ENCODE measurements around the gene RBM4B. TPM values are rescaled to one million over a fixed set of nuclear protein-coding genes. Genes with fewer than 3 reads are reported as not detected.

The RBM4B gene
- total and polyA plus RNA-seq, 2 of the 4 experiments (the other 2 are of a cell fraction) = 23.1 to 26.7 TPM

DNA sequence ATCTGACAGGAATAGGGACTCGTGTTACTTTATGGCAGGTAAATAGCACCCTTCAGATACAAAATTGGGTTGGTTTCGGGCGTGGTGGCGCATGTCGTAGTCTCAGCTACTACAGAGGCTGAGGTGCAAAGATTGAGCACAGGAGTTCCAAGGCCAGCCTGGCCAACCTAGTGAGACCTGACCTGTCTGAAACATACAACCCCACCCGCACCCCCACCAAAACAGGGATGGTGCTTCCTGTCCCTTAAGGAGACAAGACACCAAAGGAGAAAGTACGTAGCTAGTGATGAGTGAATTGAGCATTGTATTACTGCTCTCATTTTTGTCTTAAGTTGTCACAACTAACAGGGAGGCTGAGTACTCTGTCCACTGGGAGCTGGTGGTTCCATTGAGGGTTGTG, 25.0 kb downstream of the RBM4B start:
- Histone ChIP-seq H2BK120ac (ENCODE audit: low read depth, low read length) (no peak overlapping the region), H3K4me2 (ENCODE audit: low read depth, low read length) (no peak overlapping the region), H3K36me3 (ENCODE audit: control insufficient read depth, insufficient read depth, low read length) (peaks cover 41% of the 10 kb centered on the region), H3K18ac (ENCODE audit: low read depth, low read length) (no peak overlapping the region), H3K79me1 (ENCODE audit: low read depth in 1 of 2, low read length in 2 of 2) (peaks cover 45 to 72% of the 10 kb centered on the region in 2 experiments), H2AK5ac (ENCODE audit: low read depth, low read length) (no peak overlapping the region), H2BK15ac (ENCODE audit: low read depth, low read length) (no peak overlapping the region), H3K23ac (ENCODE audit: low read depth, low read length) (no peak overlapping the region; the same call in 1 of the 2 replicates), H4K91ac (ENCODE audit: insufficient read depth, low read depth, low read length) (no peak overlapping the region), H3K4me1 (ENCODE audit: control insufficient read depth, insufficient read depth, low read length) (no peaks in the 10 kb centered on the region), H3K4me3 (ENCODE audit: insufficient read depth, low read depth, low read length) (no peak overlapping the region), H2BK20ac (ENCODE audit: low read depth, low read length) (no peak overlapping the region), H2AFZ (replicated peaks; ENCODE audit: low read length, poor library complexity) (no peak overlapping the region), H2BK5ac (ENCODE audit: low read depth, low read length, poor library complexity, severe bottlenecking) (no peak overlapping the region), H3K9me1 (ENCODE audit: insufficient read depth, low read length) (peaks cover 8% of the 10 kb centered on the region; the same call in 1 of the 2 replicates), H3K56ac (ENCODE audit: extremely low read depth, insufficient read depth, low read length) (no peak overlapping the region), H3K9ac (ENCODE audit: low read depth, low read length) (no peak overlapping the region), H4K8ac (ENCODE audit: low read depth in 2 of 2, low read length in 2 of 2) (peak overlapping the region in 1 of 2 experiments; percentile 35; a peak in 1 of 4 replicates), H3K4ac (ENCODE audit: low read depth, low read length) (no peak overlapping the region), H2AK9ac (replicated peaks; ENCODE audit: low read depth, low read length, poor library complexity) (peak overlapping the region; percentile 15), H3K27ac (ENCODE audit: insufficient read depth, low read length) (no peak overlapping the region), H4K20me1 (ENCODE audit: insufficient read depth, low read length) (peaks cover 45% of the 10 kb centered on the region), H3K27me3 (ENCODE audit: control insufficient read depth, insufficient read depth, low read length) (no peaks in the 10 kb centered on the region), H3K9me3 (ENCODE audit: control insufficient read depth, insufficient read depth, low read length) (no peaks in the 10 kb centered on the region), H3K14ac (replicated peaks; ENCODE audit: low read depth, low read length) (no peak overlapping the region), H4K5ac (ENCODE audit: low read depth, low read length) (no peak overlapping the region)
- intact Hi-C loops (cut with micrococcal nuclease) = no loop called here
- DNase-seq (no peak), ATAC-seq (ENCODE audit: low read depth) (no peak)
- WGBS, 2 experiments (ENCODE audit: extremely low coverage in 2 of 2, insufficient read length in 1 of 2) = 100% methylated on average over 4 of the region's 7 CpGs; no CpG with 5 or more reads in 1 of the 2 experiments
- ChIA-PET POLR2A (ENCODE audit: unreplicated experiment) (no interaction called here), CTCF (no interaction called here)
- in situ Hi-C loops (cut with MboI; ENCODE audit: low sequenced_read_pairs) = no loop called here
- dilution Hi-C loops (cut with HindIII; ENCODE audit: low sequenced_read_pairs, unreplicated experiment) = no loop called here
- TSS peak; percentile 10 for BruUV-seq (replicated peaks)
- no peak for TF ChIP-seq CEBPB (IDR thresholded peaks at IDR 0.05; ENCODE audit: low read depth, low read length)
- TF ChIP-seq MAZ (IDR thresholded peaks at IDR 0.05; ENCODE audit: borderline replicate concordance, low read depth, low read length) = no peak
- no peak for TF ChIP-seq FOS (IDR thresholded peaks at IDR 0.05; ENCODE audit: low read depth, low read length)
- no peak for TF ChIP-seq RAD21 (IDR thresholded peaks at IDR 0.05; ENCODE audit: low read length)
- TF ChIP-seq RCOR1 (IDR thresholded peaks at IDR 0.05; ENCODE audit: insufficient replicate concordance, low read length) = no peak
- TF ChIP-seq USF2 (IDR thresholded peaks at IDR 0.05; ENCODE audit: low read depth, low read length) = no peak
- no peak for TF ChIP-seq CHD1 (IDR thresholded peaks at IDR 0.05; ENCODE audit: low read depth, low read length)
- no peak for TF ChIP-seq POLR2A (IDR thresholded peaks at IDR 0.05; ENCODE audit: low read depth, low read length)
- no peak for TF ChIP-seq MXI1 (IDR thresholded peaks at IDR 0.05; ENCODE audit: borderline replicate concordance, low read depth, low read length)
- no peak for TF ChIP-seq RFX5 (IDR thresholded peaks at IDR 0.05; ENCODE audit: low read depth, low read length)
- no peak for TF ChIP-seq SMC3 (IDR thresholded peaks at IDR 0.05; ENCODE audit: low read depth, low read length)
- TF ChIP-seq ELK1 (IDR thresholded peaks at IDR 0.05; ENCODE audit: borderline replicate concordance, low read depth, low read length) = no peak
- no peak for TF ChIP-seq BHLHE40 (IDR thresholded peaks at IDR 0.05; ENCODE audit: low read depth, low read length)
- TF ChIP-seq NFE2L2 (IDR thresholded peaks at IDR 0.05; ENCODE audit: low read depth, low read length) = no peak
- no peak for TF ChIP-seq MAFK (IDR thresholded peaks at IDR 0.05; ENCODE audit: low read depth, low read length)
- TF ChIP-seq, protein P1, sequence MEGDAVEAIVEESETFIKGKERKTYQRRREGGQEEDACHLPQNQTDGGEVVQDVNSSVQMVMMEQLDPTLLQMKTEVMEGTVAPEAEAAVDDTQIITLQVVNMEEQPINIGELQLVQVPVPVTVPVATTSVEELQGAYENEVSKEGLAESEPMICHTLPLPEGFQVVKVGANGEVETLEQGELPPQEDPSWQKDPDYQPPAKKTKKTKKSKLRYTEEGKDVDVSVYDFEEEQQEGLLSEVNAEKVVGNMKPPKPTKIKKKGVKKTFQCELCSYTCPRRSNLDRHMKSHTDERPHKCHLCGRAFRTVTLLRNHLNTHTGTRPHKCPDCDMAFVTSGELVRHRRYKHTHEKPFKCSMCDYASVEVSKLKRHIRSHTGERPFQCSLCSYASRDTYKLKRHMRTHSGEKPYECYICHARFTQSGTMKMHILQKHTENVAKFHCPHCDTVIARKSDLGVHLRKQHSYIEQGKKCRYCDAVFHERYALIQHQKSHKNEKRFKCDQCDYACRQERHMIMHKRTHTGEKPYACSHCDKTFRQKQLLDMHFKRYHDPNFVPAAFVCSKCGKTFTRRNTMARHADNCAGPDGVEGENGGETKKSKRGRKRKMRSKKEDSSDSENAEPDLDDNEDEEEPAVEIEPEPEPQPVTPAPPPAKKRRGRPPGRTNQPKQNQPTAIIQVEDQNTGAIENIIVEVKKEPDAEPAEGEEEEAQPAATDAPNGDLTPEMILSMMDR (conservative IDR thresholded peaks at IDR 0.05; ENCODE audit: low read depth, low read length) = no peak
